Nucleus accumbens (tissue), 56 donors: ENCODE data around the gene SH2D3C.

Source experiments
- DNase-seq, 56 donors: peaks; one replicate each; lab custom pipeline; 2025; lab: John Stamatoyannopoulos, UW

SH2D3C gene

DNA sequence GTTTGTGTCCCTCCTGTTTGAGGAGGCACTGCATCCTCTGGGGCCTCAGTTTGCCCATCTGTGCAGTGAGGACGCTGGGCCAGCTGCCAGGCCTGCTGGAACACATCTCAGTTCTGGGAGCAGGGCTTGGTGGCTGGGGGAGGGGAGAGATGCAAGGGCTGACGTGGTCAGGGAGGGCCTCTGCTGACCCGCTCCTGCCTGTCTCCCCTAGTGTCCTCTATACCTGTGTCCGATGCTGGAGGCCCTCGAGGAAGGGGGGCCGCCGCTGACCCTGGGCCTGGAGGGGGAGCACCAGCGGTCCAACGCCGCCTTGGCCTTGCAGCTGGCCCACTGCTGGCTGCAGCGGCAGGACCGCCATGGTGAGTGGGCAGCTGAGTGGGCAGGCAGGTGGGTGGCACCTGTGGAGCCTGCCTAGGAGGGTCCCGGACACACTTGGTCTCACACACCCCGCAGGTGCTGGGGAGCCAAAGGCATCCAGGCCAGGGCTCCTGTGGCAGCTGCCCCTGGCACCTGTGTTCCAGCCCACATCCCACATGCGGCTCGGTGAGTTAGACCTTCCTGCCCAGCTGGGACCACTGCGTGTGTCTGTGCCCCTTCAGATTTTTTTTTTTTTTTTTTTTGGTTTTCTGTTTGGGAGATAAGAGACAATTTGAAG is 30.0 kb upstream of the SH2D3C start:
- no peak for DNase-seq

DNA sequence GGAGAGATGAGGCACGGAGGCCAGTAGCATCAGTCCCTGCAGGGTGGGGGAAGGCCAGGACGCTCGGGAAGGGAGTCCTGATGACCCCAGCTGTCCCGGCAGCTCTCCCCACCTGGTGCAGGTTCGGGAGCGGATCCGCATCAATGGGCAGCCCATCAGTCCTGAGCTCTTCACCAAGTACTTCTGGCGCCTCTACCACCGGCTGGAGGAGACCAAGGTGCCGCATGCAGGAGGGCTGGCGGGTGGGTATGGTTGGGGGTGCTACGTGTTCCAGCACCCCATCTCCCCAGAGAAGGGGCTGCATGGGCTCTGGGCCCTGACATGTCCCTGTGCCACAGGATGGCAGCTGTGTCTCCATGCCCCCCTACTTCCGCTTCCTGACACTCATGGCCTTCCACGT is 28.4 kb upstream of the SH2D3C start:
- DNase-seq = no peak

GRCh38 chr9:127805620-127806019 is 27.2 kb upstream of the SH2D3C start:
- peak in 1 of 56 donors; percentile 11 for DNase-seq

- no peak for DNase-seq
Measured at GRCh38 chr9:127803507-127804352, 25.3 kb upstream of the SH2D3C start.

DNA sequence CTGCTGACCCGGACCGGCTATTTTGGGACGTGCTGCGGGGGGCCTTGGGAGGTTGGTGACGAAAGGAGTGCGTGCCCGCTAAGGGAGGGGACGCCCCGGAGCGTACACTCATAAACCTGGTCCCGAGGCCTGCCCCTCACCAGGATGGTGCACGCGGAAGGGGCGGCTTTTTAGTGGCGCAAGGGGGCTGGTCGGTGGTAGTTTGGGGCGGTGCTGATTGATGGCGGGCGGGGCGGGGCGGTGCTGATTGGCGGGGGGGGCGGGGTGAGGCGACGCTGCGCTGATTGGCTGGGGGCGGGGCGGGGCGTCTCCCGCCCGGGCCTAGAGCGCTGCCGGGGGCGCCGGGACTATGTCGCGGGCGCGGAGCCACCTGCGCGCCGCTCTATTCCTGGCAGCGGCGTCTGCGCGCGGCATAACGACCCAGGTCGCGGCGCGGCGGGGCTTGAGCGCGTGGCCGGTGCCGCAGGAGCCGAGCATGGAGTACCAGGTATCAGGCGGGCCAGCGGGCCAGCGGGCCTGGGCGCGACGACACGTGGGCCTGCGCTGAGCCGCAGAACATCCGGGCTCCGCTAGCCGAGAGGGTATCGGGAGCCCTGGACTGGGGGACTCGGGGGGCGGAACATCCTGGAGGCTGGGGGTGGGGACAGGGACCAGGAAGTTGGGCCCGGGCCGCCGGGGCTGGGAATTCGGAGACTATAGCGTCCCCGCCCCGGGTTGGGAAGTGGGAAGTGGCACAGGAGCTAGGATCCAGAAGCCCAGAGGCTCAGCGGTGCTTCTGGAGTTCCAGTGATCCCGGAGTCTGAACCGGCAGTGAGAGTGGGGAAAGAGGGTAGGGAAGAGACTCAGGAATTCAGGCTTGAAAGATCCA is 24.3 kb upstream of the SH2D3C start, which contains the start of gene FPGS:
TSS of gene FPGS (plus strand) at position 307 of the 868 bp plus-strand sequence. CDS start at position 350, 43 bp downstream.
- DNase-seq = peak in 55 of 56 donors; percentile 36 to 93 (median 85)

DNA sequence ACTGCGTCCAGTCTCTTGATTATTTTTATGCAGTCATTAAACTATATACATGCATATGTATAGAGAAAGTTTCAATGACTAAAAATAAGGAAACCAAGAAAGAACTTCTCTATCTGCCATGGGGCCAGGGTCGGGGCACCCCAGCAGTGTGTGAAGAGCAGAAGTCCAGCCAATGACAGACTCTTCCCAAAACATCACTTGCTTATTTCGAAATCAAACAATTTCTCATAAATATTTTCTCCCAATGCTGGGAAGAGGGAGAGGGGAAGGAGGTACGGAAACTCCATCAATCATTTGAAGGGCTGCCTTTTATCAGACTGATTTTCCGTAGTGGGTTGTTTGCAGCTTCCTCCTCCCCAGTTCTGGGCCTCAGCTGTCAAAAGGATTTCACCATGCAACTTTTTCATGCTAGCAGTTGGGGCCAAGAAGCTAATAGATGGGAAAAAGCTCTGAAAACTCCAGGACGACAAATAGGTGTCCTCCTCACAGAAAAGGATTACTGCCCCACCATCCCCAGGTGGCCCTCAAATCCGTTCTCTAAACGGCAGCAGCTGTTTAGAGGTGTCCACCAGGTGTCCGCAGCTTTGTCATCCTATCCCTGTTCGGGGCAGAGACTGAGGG is 23.6 kb upstream of the SH2D3C start:
- peak in 2 of 56 donors; percentile 18 to 46 for DNase-seq

- no peak for DNase-seq
Measured at GRCh38 chr9:127796852-127797370, 18.4 kb upstream of the SH2D3C start.

- no peak for DNase-seq
Measured at GRCh38 chr9:127796225-127796813, 17.9 kb upstream of the SH2D3C start.

DNA sequence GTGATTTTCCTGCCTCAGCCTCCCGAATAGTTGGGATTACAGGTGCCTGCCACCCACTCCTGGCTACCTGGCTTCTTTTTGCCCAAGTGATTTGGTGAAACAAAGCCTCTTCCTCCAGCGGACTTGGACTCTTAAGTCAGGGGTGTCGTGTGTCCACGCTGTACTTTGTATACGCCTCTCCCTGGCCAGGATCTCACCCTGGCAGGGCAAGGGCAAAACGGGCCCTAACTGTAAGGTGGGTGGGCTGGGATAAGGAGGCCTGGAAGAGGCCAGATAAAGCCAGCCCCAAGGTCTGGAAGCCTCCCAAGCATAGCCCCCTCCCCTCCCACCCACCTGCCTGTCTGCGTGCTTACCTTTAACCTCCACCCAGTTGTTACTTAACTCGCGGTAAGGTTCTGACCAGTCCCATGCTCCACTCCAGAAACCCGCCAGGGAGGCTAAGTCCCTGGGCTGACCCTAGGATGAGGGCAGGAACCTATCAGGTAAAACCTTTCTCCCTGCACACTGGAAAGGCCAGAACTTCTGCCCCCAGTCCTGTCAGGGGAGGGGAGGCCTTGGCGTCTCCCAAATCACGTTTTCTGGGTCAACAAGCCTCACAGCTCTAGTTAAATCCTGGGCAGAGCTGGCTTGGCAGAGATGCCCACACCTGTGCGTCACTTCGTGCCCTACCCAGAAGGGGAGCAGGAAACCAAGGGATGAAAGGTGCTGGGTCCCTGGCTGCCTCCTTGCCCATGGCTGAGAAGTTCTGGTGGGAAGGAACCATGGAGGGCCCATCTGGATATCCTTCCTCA is 15.7 kb upstream of the SH2D3C start:
- no peak for DNase-seq

- DNase-seq = no peak
Measured at GRCh38 chr9:127793093-127793708, 14.7 kb upstream of the SH2D3C start.

DNA sequence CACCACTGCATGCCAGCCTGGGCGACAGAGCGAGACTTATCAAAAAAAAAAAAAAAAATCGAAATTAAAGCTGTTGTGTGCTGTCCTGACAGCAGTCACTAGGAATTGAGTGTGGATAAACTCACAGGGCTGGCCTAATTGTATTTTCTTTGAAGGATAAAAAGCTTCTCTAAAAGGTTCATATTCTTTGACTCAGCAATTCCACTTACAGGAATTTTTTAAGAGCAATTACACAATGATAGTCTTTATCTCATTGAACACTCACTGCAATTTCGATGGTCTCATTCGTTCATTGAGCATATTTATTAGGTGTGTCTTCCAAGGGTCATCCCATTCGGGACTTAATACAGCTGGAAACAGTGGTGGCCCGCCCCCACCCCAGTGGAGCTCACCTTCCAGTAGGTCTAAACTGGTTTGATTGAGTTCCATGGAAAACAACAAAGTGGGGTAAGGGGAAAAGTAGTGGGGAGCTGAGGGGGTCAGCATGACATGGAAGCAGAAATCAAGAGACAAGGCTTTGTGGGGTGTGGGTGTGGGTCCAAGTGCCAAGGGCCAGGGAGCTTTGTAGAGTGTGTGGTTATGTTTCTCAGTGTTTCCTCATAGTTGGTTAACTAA is 14.1 kb upstream of the SH2D3C start:
- DNase-seq = no peak

- no peak for DNase-seq
Measured at GRCh38 chr9:127791085-127791484, 12.6 kb upstream of the SH2D3C start.

DNA sequence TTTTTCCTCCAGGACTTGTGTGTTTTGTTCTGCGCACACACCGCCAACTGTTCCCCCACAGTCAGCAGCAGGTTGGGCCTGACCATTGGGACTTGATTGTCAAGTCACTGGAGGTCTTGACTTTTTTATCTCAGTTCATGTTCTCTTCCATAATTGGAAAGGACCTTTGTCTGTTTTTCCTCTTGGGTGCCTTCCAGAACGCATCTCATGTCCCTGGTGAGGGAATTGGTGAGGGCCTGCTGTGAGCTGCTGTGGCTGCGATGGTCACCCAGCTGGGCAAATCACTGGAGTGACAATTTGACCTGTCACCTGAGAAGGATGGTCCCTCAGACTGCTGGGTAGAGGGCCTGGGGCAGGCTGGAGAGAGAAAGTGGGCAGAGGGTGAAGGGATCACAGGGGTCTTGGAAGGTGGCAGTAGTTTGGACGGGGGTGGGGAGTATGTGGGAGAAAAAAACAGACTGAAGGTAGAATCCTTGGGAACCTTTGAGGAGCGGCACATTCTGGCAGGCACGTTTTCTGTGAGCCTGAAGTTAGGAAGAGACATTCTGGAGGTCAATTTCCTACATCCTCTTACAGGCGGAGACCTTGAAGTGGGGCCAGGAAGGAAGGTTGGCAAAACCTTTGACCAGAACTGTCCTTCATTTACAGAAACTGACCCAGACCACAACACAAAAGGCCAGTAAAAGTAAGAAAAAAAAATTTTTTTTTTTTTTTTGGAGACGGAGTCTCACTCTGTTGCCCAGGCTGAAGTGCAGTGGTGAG is 11.8 kb upstream of the SH2D3C start:
- DNase-seq = no peak

GRCh38 chr9:127789179-127789578 is 10.7 kb upstream of the SH2D3C start:
- no peak for DNase-seq

- DNase-seq = peak in 16 of 56 donors; percentile 5 to 68 (median 43)
Measured at GRCh38 chr9:127788337-127789011, 10.0 kb upstream of the SH2D3C start.

DNA sequence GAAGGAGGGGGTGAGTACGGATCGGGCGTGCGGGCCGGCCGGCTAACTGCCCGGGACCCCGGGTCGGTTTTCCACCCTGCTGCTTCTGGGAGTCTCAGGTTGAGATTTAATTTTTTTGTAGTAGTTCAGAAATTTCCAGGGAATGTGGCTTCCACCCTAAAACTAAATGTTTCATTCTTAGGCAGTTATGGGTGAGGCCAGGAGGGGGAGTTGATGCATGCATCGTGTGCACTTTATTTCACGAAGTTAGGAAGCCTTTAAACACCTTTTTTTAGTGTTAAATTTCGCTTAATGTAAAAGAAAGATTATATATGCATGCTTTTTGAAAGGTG is 8.3 kb upstream of the SH2D3C start:
- no peak for DNase-seq
